Germinal center (tissue), 1 donor: ENCODE data around the gene EXD3.

Experiments used
- DNase-seq: peaks from one replicate; pipeline ENCODE4 v3.0.0; 2012; ENCODE audit warnings: mixed read lengths, low spot score

The EXD3 gene

DNA sequence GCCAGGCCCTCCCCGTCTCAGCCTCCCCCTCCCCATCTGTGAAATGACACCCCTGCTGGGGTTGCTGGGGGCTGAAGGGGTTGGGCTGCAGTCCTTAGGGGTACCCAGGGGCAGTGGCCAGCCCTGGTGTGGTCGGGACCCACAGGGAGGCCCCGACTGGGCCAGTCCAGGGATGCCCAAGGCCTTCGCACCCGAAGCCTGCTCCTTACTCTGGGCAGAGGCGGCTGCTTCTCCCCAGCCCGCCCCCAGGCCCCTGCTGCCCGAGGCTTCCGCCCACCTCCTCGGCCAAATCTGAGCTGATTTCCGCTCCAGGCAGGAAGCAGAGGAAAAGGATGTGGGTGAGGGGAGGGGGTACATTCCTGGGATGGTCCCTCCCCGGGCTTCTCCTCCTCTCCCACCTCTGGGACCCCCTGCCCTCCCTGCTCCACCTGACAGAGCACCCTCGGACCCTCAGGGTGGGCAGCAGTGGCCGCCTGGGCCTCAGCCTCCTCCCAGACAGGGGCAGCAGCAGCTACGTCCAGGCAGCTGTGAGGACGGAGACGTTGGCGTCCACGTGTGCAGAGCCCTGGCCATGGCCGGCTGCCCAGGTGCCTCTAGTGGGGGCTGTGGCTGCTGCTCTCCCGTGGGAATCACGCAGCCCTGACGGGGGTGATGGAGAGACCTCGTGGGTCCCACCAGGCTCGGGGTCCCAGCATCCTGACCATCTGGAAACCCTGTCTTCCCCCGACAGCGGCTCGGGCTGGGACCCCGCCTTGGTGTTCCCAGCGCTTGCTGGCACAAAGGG, 116.7 kb downstream of the EXD3 start:
- DNase-seq, result no peak

DNA sequence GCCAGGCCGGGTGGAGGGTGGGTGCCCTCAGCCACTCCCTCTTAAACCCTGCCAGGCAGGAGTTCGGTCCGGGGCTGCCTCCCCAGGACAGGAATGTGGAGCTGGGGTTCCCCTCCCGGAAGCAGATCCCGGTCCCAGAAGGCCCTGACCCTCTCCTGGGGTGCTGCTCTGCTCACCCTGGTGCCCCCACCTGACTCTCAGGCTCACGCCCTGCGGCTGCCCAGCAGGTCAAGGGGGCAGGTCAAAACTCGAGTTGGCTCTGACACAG, 117.2 kb downstream of the EXD3 start:
- no peak for DNase-seq

DNA sequence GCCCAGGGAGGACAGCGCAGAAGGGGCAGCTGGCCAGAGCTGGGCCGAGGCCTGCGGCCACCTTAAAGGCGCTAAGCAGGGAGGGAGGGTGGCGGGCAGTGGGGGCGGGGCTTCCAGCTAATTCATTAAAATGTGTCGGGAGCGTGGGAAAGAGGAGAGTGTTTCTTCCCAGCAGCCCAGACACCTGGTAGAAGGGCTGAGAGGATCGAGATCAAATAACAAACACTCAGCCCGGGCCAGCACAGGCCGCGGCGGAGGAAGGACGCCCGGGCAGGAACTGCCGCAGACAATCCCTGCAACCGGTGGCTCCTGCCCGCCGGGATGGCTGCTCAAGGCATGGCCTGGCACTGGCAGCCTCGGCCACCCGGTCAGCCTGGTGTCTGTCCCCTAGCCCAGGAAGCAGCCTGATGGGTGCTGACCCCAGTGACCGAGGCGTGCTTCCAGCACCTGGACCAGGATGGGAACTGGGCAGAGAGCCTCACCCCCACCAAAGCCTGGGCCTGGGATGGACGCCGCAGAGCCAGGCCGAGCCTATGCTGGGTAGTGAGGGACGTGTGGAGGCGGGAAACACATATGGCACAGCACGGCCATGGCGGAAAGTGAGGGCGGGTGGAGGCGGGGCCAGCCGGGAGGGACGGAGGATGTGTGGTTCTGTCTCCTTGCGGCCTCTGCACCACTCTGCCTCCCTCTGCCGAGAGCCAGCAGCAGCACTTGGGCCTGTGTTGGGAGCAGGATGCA, 117.7 kb downstream of the EXD3 start:
- DNase-seq, result no peak

DNA sequence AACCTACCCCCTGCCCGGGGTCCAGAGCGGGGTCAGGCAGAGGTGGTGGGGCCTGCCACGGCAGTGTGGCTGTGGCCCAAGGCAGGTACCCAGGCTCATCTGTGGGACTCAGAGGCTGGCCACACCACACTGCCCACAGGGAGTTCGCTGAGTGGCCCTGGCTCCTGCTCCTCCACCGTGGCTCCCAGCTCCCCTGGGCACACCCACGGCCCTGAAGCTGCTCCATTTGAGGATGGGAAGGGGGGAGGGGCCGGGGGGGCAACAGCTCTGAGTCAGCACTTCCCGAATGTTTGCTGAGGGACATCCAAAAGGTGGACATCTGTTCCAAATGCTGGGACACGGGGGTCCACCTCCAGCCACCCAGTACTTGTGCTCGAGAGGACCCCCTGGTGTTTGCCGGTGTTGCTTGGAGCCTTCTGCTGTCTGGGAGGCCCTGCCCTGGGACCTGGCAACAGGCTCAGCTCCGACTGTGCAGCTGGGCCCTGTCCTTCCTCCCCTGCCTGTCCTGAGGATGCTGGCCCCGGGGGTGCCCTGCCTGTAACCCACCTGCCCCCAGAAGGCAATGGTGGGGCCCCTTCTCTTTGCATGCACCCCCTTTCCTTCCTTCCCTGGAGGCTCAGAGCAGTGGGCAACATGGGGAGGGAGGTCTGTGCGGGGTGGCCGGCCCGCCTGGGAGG, 118.4 kb downstream of the EXD3 start:
- no peak for DNase-seq

DNA sequence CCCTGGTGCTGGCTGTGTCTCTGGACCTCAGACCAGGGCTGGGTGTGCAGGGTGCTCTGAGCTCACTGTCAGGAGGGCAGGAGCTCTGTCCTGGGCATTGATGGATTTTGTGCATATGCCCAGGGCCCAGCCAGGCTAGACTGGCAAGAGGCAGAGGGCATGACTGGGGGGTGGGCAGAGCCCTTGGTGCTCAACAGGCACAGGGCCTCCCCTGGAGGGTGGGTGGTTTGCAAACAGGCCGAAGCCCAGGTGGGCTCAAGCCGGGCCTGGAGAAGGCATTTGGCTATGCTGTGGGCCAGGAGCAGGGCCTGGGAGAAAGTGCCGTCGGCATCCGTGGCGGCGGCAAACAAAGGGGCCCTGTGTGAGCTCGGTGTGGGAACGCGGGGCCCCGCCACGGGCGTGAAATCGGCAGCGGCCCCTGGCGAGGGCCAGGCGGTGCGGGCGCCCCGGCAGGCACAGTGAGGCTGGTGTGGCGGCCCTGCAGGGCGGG, 119.0 kb downstream of the EXD3 start:
- DNase-seq, result no peak

DNA sequence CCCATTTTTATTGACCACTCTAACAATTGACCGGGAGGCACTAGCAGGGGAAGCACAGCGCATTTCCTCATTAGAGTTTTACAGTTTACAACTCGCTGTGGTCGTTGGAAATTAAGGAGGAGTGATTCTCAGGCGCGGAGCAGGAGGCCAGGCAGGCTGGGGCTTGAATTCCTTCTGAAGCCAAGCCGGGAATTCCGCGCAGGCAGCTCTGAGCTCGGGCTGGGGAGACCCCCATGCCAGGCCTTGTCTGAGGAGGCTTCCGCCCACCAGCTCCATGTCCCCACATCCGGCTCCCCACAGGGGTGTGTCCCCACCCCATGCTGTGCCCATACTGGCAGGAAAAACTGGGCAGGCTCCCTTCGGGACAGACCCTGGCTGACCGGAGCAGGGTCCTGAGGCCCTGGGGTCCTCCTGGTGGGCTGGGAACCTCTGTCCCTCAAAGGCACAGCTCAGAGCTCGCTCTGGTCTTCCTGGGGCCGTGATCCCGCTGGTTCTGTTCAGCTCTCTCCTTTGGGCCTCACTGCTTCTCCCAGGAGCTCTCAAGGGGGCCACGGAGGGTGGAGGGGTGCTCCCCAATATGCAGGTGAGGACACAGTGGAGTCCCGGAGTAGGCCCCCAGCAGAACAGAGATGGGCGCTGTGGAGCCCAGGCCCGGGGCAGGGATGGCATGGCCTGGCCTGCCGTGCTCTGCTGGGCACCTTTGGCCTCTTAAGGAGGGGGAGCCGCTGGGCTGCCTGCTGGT, 119.6 kb downstream of the EXD3 start:
- no peak for DNase-seq

DNA sequence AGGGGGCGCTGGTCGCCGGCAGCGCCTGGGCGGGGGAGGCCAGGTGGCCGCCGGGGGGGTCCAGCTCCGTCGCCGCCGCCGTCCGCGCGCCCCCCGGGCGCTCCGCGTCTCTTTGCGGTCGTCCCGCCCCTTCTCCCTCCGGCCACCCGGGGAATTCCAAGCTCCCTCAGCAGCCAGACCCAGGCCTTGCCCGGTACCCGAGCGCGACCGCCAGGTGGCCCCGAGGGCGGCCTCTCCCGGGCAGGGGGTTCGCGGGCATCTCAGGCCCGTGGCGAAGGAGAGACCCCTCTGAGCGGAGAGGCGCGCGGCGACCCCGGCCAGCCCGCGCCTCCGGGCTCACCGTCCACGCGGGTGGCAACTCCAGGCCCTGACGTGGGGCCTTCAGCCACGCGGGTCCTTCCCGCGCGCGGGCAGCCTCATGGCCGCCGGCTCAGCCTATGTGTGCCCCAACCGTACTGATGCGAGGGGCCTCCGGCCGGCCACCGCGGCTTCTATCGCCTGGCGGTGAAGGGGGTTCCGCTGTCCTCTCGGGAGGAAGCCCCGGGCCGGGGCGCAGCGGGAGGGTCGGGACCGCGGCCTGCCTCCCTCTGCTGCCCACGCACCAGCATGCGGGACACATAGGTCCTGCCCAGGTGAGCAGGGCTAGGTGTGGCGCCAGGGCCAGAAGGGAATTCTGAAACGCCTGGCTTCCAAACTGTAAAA, 120.4 kb downstream of the EXD3 start:
- DNase-seq, result no peak

DNA sequence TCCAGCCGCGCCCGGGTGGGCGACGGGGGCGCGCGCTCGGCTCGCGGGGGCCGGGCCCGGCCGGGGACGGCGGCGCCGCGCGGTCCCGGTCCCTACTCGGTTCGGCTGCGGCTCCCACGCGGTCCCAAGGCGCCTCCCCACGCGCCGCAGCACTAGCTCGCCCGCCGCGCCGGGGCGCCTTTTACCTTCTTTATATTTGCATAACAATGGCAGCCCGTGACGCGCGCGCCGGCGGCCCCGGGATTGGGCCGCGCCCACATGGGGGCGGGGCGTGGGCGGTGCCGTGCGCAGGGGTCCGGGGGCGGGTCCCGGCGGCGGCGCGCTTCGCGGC, 120.9 kb downstream of the EXD3 start, which contains the start of gene NRARP:
TSS of gene NRARP (minus strand) at position 154 of the 331 bp plus-strand sequence. CDS start 343 bp downstream, outside the sequence.
- peak; percentile 93 for DNase-seq

DNA sequence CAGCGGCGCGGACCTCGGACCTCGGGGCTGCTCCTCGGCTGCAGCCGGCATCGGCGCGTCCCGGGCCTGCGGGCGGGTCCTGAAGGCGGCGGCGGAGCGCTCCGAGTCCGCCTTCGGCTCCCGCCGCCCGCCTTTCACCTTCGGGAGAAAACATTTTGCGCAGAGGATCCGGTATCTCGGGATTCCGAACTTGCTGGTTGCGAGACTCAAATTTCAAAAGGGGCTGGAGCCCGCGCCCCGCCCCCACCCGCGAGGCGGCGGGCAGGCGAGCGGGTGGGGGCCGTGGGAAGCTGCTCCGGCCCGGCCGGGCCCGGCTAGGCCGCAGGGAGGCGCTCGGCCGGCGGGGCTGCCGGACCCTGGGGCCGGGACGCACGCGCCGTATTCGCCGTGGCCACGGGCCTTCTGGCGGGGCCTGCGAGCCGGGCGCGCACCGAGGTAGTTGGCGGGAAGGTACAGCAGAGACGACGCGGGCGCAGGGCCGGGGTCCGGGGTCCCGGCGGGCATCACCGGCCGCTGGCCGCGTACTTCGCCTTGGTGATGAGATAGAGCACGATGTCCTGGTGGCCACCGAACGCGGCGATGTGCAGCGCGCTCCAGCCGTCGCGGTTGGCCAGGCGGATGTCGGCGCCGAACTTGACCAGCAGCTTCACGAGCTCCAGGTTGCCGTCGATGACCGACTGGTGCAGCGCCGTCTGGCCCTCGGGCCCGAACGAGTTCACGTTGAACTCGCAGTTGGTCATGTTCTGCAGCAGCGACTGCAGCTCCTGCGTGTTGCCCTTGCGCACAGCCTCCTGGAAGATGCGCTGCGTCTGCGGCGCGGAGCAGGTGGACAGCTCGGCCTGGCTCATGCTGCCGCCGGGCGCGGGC, 121.6 kb downstream of the EXD3 start:
- no peak for DNase-seq

DNA sequence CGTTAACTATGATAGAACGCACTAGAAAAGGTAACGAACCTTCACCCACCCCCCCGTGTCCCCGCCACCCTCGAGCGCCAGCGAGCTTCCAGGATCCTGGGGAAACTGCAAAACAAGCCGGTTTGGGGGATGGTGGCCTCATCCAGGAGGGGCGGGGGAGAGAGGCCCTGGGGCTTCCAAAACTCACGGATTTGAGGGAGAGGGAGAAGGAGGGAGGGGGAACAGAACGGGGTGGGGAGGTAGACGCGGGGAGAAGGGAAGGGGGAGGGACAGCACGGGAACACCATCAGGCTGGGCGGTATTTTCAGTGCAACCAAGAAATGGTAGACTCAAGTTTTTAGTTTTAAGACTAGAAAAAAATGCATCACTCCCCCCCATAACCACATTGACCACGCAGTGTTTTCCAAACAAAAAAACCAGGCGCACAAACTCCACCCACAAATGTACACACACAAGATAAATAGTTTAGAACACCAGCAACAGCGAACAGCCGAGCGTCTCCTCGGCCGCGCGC, 122.3 kb downstream of the EXD3 start:
- no peak for DNase-seq

DNA sequence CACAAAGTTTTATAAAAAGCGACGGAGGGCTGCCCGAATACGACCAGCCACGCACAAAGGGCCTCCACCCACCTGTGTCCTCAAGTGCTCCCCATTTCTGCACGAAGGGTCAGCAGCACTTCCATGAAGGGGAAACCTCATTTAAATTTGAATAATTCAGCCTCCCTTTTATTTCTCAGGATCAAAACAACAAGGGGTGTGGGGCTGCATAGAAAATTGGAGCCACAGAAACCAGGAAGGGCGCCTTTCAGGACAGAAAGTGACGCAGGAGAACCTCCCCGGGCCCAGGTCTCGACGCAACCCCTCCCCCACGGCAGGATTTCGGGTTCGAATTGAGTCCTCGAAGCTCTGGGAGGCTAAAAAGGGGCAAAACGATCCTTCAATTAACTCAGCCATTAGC, 123.0 kb downstream of the EXD3 start:
- no peak for DNase-seq

DNA sequence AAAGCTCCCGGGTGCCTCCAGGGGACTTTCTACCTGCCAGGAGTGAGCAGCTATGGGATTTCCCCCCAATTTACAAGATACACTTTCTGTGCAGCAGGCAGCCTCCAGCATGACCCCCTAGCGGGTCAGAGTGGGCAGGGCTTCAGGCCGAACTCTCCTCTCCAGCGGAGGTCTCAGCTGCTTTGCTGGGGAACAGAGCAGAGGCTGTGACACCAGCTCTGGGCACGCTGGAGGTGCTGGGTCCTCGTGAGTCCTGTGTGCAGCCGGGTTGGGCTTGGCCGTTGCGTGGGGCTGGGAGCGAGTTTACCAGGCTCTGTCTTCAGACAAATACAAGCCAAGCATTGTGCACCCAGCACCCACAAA, 123.8 kb downstream of the EXD3 start:
- no peak for DNase-seq

DNA sequence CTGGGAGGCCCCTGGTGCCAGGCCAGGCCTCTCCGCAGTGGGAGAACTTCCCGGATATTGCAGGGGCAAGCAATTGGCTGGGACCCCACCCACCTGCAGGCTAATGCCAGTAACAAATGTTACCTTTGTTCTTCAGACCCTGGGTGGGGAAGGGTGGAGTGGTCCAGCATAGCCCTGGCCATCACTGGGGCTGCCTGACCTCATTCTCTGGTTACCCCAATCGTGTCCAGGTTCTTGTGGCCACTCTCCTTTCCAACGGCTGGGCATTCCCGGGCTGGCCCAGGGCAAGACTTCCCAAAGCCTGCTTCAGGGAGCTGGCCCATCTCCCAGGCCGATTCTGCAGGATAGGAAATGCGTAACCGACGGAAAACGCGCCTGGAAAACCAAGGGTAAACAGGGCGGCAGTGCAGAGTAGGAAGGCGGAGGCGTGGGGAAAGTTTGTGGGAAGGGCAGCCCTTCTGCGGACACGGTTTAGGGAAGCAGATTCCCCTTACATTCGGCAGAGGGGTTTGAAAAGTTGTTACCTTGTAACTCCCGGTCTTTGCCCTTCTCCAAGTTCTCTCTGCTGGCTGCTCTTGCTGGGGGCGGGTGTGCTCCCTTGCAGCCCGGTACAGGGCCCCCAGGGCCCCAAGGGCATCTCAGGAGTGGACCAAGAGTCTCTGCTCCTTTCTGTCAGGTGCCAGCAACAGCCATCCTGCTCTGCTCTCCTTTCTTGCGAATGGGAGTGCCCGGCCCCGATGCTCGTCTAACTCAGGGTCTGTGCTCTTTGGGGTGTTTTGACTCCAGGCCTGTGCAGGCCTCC, 124.4 kb downstream of the EXD3 start:
- DNase-seq, result no peak

DNA sequence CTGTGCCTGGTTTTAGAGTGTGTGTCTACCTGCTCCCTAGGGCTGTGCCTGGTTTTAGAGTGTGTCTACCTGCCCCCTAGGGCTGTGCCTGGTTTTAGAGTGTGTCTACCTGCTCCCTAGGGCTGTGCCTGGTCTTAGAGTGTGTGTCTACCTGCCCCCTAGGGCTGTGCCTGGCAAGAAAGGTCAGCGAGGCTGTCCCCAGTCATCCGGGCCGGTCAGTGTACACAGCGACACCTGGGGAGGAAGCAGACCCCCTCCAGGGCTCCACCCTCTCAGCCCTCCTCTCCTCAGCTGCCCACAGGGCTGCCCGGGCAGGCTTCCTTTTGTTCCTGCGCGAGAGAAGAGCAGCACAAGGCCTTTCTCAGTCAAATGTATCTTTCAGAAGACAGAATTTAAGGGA, 125.0 kb downstream of the EXD3 start:
- DNase-seq, result no peak

DNA sequence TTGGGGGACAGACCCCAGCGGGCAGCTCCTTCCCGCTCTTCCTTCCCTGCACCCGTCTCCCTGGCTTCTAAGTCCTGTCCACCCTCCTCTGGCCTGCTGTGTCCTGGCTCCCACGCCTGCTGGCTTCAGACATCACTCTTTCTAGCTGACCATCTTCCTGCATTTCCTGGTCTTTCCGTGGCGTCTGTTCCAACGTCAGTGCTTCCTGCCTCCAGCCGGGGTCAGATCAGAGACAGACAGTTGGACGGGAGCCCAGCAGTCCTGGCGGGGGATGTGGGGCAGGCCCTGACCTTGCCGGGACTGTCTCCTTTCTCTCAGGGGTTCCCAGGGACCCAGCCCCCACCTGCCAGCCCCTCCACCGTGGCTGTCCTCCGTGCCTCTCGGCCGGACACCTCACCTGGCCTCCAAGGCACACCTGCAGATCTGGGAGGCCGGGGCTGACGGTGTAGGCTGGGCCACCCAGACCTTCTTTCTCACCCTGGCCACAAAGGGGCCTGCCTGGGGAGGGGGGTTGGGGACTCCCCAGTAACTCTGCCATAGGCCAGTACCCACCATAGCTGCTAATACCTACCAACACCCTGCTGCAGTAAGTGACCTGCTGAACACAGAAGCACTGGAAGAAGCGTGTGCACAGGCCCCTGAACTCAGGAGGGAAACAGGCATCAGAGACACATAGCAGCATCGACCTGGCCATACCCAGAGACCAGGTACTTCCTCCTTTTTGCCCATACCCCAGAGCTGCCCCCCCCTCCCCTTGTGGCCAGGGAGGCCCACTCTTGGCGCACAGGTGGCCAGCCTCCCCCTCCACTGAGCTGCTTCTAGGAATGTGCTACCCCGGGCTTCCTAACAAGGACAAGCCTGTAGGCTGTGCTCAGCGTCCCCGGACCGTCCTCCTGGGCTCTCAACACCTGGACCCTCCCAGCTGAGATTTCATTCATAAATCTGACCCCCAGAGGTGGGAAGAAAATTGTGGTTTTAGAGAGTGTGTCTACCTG, 126.0 kb downstream of the EXD3 start:
- DNase-seq, result no peak

DNA sequence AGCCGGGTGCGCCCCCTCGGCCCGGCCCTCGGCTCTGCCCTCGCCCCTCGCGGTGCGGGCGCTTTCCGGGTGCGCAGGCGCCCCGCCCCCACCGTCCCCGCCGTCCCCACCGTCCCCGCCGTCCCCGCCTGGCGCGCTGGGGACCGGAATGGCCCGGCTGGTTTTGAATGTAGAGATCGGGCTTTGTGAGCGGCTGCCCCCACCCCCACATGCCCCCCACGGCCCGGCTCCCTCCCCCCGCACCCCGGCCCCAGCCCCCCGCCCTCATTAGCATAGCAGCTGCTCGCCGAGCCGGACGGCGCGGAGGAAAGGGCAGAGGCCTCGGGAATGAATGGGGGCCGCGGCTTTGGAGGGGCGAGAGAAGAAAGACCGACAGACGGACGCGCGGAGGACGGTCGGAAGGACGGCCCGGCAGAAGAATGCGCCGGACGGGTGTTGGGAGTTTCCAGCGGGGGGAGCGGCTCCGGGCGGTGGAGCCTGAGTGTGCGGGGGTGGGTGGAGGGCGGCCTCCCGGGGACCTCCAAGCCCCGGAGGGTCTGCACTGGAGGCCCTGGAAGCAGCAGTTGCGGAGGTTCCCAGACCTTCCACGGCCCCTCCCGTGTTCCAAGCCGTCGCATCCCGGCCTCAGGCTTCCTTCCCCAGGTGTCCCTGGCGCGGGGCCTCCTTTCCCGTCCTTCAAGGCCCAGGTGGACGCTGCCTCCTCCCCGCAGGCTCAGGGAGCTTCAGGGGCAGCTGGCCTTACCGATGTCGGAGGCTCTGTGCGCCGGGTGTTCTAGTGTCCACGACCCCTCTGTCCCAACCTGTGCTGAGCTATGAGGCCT, 126.9 kb downstream of the EXD3 start:
- DNase-seq, result no peak

DNA sequence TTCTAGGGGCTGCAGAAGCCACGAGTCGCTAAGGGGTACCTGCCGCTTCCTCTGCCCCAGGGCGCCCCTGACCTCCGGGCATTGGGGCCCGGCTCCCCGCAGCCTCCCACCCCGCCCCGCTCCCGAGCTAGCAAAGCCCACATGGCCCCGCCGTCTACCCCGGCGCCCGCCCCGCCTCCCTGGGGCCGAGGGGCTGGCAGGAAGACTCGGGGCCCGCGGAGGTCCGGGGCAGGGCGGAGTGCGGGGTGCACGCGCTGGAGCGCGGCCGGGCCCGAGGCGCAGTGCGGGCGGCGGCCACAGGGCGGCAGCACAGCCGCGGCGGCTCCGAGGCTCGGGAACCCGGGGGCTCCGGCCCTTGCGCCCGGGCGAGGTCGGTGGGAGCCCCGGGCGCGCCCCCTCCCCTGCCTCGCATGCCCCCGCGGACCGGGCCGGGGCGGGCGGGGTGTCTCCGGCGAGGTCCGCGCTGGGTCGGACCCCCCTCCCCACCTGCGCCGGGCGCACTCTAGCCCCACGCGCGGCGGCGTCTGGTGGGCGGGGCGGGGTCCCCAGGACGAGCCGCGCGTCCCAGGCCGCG, 127.6 kb downstream of the EXD3 start:
- peak; percentile 87 for DNase-seq
